Stomach (tissue), 9 donors: ENCODE data around the gene EIF4A3. TPM values are rescaled to one million over a fixed set of nuclear protein-coding genes. Genes with fewer than 3 reads are reported as not detected.
A peak's percentile ranks its signal among the peaks of the same experiment; 100 is the strongest.
"Not testable (repeated sequence)": the region's sequence is repeated elsewhere in the genome, so short reads cannot be mapped to it uniquely, and the experiment has no call there.

ENCODE experiments used
- DNase-seq, 2 donors: peaks; one replicate each; pipeline versions ENCODE4 v3.0.0 to v3.0.0-alpha.2; 2013 to 2019
- H3K27ac ChIP-seq, 5 donors: fragments of 200-600 bp in 4 of 5; sonication (generic) in 4 of 5; one replicate each; pipeline ENCODE4 v1.5.1; 2013 to 2019; ENCODE audit warnings: mild to moderate bottlenecking in 1 of 5, moderate library complexity in 1 of 5
- H3K27me3 ChIP-seq, 3 donors: fragments of 200-600 bp; sonication (generic); one replicate each; pipeline ENCODE4 v1.5.1; 2017 to 2019; ENCODE audit warnings: mixed run types in 1 of 3
- H3K36me3 ChIP-seq, 4 donors: fragments of 200-600 bp; sonication (generic); 1 replicate in 3 of 4; 2 replicates in 1 of 4; pipeline ENCODE4 v1.5.1; 2016 to 2019
- H3K4me1 ChIP-seq, 4 donors: fragments of 200-600 bp; sonication (generic); one replicate each; pipeline ENCODE4 v1.5.1; 2016 to 2019
- H3K4me3 ChIP-seq, 4 donors: fragments of 200-600 bp; sonication (generic) in 3 of 4; one replicate each; pipeline ENCODE4 v1.5.1; 2016 to 2019; ENCODE audit warnings: mild to moderate bottlenecking in 1 of 4
- H3K9me3 ChIP-seq, 4 donors: fragments of 200-600 bp; sonication (generic); one replicate each; pipeline ENCODE4 v1.5.1; 2016 to 2019
- EP300 ChIP-seq: sonication (generic); formaldehyde crosslinking; IDR thresholded peaks from one replicate; pipeline ENCODE4 v1.6.1; 2017; ENCODE audit warnings: antibody characterized with exemption
- POLR2A ChIP-seq, 4 donors: fragments of 450-650 bp; IDR thresholded peaks; one replicate each; pipeline ENCODE4 v1.6.1; 2016; ENCODE audit warnings: antibody characterized with exemption in 4 of 4, control low read depth in 2 of 4, mild to moderate bottlenecking in 1 of 4, moderate library complexity in 1 of 4
- POLR2AphosphoS5 ChIP-seq, 3 donors: sonication (generic); formaldehyde crosslinking; IDR thresholded peaks; one replicate each; pipeline ENCODE4 v1.6.1; 2016; ENCODE audit warnings: antibody characterized with exemption in 3 of 3
- WGBS, 5 donors: extraction: QIAGEN DNeasy Blood & Tissue Kit in 3 of 5; methylation state at CpG; one replicate each; pipeline versions ENCODE4 v1.1.5 to v1.1.7; 2013 to 2018; 5-methylcytosine and 5-hydroxymethylcytosine counted together
- intact Hi-C: fragments of 100-400 bp; cut with DNase I; formaldehyde crosslinking; loops from one replicate; pipeline ENCODE4 v1.15.1; 2023; ENCODE audit warnings: low total_unique reads
- polyA plus RNA-seq, 3 donors: library from polyadenylated mRNA; stranded (reverse); fragments of 200-250 nt; gene quantifications; one replicate each; pipeline ENCODE4 v1.2.3, GENCODE V29; 2013
- total RNA-seq, 5 donors: library from RNA; depleted of rRNA; stranded (reverse); fragments of >200 nt; gene quantifications; one replicate each; pipeline versions ENCODE4 v1.1.0 to v1.2.3, GENCODE V29; 2014 to 2016
- TF ChIP-seq, protein P1 (sequence below), 7 experiments: fragments of 450-650 bp in 4 of 7; fragments of 200-600 bp in 3 of 7; sonication (generic) in 3 of 7; IDR thresholded peaks; one replicate each; pipeline ENCODE4 v1.5.1; 2016 to 2019; ENCODE audit warnings: antibody characterized with exemption in 7 of 7, control low read depth in 2 of 7, mild to moderate bottlenecking in 1 of 7
- donor health status: healthy with polysubstance abuse.
- donor health status: Bipolar disorder and iron deficiency.
- donor health status: healthy.

Gene EIF4A3
- total and polyA plus RNA-seq, 8 donors = 17.5 to 78.2 (median 49.2) TPM

DNA sequence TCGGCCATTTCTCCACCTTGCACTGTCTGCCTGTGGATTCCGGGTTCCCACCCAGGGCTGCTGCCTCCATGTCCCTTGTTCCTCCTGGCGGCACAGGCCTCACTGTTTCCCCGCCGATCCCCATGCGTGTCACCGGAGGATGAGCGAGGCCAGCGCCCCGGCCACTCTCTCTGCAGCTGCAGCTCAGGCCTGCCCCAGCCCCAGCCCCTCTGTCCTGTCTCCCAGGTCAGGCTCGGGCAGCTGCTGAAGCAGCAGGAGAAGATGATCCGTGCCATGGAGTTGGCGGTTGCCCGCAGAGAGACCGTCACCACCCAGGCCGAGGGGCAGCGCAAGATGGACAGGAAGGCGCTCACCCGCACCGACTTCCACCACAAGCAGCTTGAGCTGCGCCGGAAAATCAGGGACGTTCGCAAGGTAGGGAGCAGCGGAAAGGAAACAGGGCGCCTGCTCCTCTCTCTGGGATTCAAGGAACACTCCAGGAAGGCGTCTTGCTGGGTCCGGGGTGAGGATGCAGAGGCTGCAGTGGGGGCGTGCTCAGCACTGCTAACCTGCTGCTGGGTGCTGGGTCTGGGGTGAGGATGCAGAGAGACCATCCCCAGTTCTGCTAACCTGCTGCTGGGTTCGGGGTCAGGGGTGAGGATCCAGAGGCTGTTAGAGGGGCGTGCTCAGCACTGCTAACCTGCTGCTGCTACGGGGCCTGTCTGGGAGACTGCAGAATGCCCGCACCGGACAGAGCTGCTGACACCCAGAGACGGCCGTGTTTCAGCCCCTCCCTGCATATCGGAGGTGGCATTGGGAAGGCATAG, 51.7 kb downstream of the EIF4A3 start:
- DNase-seq = peak in 1 of 2 donors; percentile 3

DNA sequence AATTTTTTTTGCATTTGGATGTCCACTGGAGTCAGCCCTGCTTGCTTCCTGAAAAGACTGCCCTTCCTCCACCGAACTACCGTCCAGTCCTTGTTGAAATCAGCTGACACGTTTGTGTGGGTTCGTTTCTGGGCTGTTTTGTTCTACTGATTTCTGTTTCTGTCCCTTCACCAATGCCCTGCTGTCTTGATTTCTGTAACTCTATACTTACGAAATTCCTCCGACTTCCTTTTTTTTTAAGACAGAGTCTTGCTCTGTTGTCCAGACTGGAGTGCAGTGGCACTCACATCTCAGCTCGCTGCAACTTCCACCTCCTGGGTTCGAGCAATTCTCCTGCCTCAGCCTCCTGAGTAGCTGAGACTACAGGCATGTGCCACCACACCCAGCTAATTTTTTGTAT, 54.0 kb downstream of the EIF4A3 start:
- Histone ChIP-seq H3K27ac (peak overlapping the region in 2 of 5 donors; percentile 62 to 76), H3K9me3 (no peaks in the 10 kb centered on the region), H3K27me3 (no peaks in the 10 kb centered on the region), H3K4me1 (no peaks in the 10 kb centered on the region), H3K36me3 (peaks cover 0 to 11% (median 0%) of the 10 kb centered on the region in 4 donors), H3K4me3 (no peak overlapping the region)
- TF ChIP-seq POLR2A (IDR thresholded peaks at IDR 0.05) (no peak), POLR2AphosphoS5 (IDR thresholded peaks at IDR 0.05) (no peak), EP300 (no peak)
- TF ChIP-seq, protein P1, sequence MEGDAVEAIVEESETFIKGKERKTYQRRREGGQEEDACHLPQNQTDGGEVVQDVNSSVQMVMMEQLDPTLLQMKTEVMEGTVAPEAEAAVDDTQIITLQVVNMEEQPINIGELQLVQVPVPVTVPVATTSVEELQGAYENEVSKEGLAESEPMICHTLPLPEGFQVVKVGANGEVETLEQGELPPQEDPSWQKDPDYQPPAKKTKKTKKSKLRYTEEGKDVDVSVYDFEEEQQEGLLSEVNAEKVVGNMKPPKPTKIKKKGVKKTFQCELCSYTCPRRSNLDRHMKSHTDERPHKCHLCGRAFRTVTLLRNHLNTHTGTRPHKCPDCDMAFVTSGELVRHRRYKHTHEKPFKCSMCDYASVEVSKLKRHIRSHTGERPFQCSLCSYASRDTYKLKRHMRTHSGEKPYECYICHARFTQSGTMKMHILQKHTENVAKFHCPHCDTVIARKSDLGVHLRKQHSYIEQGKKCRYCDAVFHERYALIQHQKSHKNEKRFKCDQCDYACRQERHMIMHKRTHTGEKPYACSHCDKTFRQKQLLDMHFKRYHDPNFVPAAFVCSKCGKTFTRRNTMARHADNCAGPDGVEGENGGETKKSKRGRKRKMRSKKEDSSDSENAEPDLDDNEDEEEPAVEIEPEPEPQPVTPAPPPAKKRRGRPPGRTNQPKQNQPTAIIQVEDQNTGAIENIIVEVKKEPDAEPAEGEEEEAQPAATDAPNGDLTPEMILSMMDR (IDR thresholded peaks at IDR 0.05) = no peak
- intact Hi-C loops = no loop called here
- DNase-seq = no peak
- WGBS, 5 donors = 61 to 77% (median 70%) methylated on average over 8 of the region's 8 CpGs

More for the DNA sequence above, 51.7 kb downstream of the EIF4A3 start:
- Histone ChIP-seq H3K9me3 (no peaks in the 10 kb centered on the region), H3K27me3 (no peaks in the 10 kb centered on the region), H3K4me1 (peaks cover 0 to under 1% (median under 1%) of the 10 kb centered on the region in 4 donors), H3K4me3 (no peak overlapping the region), H3K27ac (no peak overlapping the region), H3K36me3 (peaks cover 0 to 6% (median 0%) of the 10 kb centered on the region in 4 donors)
- WGBS, 5 donors = 85 to 89% (median 87%) methylated on average over 29 to 37 of the region's 37 CpGs
- TF ChIP-seq EP300 = no peak
- no peak for TF ChIP-seq POLR2AphosphoS5 (IDR thresholded peaks at IDR 0.05)
- TF ChIP-seq POLR2A (IDR thresholded peaks at IDR 0.05) = no peak
- TF ChIP-seq, protein P1 (IDR thresholded peaks at IDR 0.05) = no peak
- intact Hi-C loops = no loop called here

DNA sequence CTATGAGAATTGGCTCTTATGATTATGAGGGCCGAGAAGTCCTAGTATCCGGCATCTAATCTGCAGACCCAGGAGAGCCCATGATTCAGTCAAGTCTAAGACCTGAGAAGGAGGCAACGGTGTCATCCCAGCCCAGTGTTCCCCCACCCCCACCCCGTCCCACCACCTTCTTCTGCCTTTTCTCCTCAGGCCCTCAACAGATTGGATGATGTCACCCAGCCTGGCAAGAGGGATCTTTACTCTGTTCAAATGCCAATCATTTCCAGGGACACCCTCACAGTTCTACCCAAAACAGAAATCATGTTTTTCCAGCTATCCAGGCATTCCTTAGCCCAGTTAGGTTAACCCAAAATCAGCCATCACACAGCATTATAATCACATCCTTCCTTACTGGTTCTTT, 55.6 kb downstream of the EIF4A3 start:
- no peak for DNase-seq
- intact Hi-C loops = no loop called here
- WGBS, 5 donors = 80 to 93% (median 91%) methylated on average over 4 of the region's 4 CpGs
- Histone ChIP-seq H3K27me3 (no peaks in the 10 kb centered on the region), H3K27ac (no peak overlapping the region), H3K4me3 (no peak overlapping the region), H3K36me3 (peaks cover 0 to 11% (median 0%) of the 10 kb centered on the region in 4 donors), H3K9me3 (no peaks in the 10 kb centered on the region), H3K4me1 (no peaks in the 10 kb centered on the region)
- TF ChIP-seq EP300 = no peak
- no peak for TF ChIP-seq POLR2AphosphoS5 (IDR thresholded peaks at IDR 0.05)
- TF ChIP-seq, protein P1 (IDR thresholded peaks at IDR 0.05) = no peak
- no peak for TF ChIP-seq POLR2A (IDR thresholded peaks at IDR 0.05)

DNA sequence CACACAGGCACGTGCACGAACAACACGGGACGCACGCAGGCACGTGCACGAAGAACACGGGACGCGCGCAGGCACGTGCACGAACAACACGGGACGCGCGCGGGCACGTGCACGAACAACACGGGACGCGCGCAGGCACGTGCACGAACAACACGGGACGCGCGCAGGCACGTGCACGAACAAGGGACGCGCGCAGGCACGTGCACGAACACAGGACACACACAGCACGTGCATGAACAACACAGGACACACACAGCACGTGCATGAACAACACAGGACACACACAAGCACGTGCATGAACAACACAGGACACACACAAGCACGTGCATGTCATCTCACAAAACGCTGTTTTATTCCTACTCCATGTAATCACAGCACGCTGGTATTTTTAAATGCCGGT, 56.8 kb downstream of the EIF4A3 start:
- H3K27ac ChIP-seq, H3K9me3 ChIP-seq, DNase-seq, H3K4me3 ChIP-seq, H3K27me3 ChIP-seq, H3K4me1 ChIP-seq, intact Hi-C loops: not testable (repeated sequence)
- H3K36me3 ChIP-seq = peaks cover 0 to 11% (median 0%) of the 10 kb centered on the region in 4 donors
- WGBS, 5 donors = 92 to 95% (median 94%) methylated on average over 37 to 44 of the region's 44 CpGs

DNA sequence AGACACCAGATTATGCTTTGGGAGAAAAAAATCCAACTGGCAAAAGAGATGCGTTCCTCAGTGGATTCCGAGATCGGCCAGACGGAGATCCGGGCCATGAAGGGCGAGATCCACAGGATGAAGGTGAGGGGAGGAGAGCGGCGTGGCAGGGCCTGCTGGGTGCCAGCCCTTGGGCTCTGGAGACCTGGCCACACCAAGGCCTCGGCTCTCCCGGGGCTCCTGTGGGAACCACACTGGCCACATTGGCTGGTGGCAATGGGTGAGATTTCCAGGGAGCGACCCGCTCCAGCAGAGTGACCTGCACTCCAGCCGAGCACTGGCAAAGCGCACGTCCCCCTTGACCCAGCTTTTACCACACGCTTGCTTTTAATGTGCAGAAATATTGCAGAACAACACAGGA, 57.2 kb downstream of the EIF4A3 start:
- H3K9me3 ChIP-seq = no peaks in the 10 kb centered on the region
- WGBS, 5 donors = 93 to 97% (median 96%) methylated on average over 16 of the region's 16 CpGs
- H3K4me3 ChIP-seq = no peak overlapping the region
- no peak overlapping the region for H3K27ac ChIP-seq
- DNase-seq = no peak
- no peaks in the 10 kb centered on the region for H3K27me3 ChIP-seq
- TF ChIP-seq POLR2AphosphoS5 (IDR thresholded peaks at IDR 0.05) (no peak), EP300 (no peak), POLR2A (IDR thresholded peaks at IDR 0.05) (no peak)
- TF ChIP-seq, protein P1 (IDR thresholded peaks at IDR 0.05) = no peak
- H3K4me1 ChIP-seq = no peaks in the 10 kb centered on the region
- peaks cover 0 to 11% (median 0%) of the 10 kb centered on the region in 4 donors for H3K36me3 ChIP-seq
- intact Hi-C loops = no loop called here
